Mammary epithelial cell (primary cell): ENCODE measurements around the gene GNAT3.

ENCODE experiments used
- EZH2 ChIP-seq: IDR thresholded peaks from 2 replicates; pipeline ENCODE4 v1.6.1; 2012; ENCODE audit warnings: low read length, inconsistent platforms, borderline replicate concordance
- TF ChIP-seq, protein P1 (sequence below), 2 donors: IDR thresholded peaks in 1 of 2; conservative IDR thresholded peaks in 1 of 2; 2 replicates each; pipeline ENCODE4 v1.5.1; 2011 to 2012; ENCODE audit warnings: inconsistent platforms in 2 of 2, low read length in 2 of 2, mild to moderate bottlenecking in 2 of 2, control low read depth in 1 of 2, low read depth in 1 of 2; ENCODE audit not compliant: insufficient read depth in 1 of 2; ENCODE audit errors: extremely low read depth in 1 of 2

DNA sequence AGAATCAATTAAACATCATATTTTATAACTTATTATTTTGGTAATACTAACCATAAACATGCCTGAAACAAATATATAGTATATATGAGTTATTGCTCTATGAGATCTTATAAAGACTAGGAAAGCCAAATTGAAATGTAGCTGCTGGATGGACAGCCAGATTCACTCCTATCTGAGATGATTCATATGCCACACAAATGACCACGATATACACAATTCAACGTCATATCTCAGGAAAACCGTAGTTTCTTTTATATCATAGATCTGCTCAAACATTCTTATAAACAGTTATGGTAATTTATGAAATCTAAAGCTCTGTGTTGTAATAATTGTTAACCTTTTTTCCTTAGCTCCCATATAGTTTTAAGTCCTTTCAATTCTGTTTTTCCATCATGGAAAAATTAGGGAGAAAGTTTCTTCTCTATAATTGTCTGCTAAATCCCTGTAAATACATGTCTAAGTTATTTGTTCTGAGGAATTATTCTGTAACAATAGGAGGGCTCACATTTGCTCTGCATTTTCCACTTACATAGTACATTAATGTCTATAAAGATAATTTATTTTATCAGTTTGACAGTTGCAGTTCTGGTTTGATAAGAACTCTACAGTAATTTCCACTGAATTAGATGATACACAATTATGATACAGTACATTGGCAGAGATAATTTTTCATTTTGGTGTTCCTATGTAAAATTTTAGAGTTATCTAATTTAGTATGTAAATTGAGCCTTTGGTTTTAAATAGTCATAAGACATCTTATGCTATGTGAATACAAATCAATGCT is 42.7 kb downstream of the GNAT3 start:
- TF ChIP-seq, protein P1, sequence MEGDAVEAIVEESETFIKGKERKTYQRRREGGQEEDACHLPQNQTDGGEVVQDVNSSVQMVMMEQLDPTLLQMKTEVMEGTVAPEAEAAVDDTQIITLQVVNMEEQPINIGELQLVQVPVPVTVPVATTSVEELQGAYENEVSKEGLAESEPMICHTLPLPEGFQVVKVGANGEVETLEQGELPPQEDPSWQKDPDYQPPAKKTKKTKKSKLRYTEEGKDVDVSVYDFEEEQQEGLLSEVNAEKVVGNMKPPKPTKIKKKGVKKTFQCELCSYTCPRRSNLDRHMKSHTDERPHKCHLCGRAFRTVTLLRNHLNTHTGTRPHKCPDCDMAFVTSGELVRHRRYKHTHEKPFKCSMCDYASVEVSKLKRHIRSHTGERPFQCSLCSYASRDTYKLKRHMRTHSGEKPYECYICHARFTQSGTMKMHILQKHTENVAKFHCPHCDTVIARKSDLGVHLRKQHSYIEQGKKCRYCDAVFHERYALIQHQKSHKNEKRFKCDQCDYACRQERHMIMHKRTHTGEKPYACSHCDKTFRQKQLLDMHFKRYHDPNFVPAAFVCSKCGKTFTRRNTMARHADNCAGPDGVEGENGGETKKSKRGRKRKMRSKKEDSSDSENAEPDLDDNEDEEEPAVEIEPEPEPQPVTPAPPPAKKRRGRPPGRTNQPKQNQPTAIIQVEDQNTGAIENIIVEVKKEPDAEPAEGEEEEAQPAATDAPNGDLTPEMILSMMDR (conservative IDR thresholded peaks at IDR 0.05 in 1 of 2, IDR thresholded peaks at IDR 0.05 in 1 of 2; ENCODE audit: extremely low read depth in 1 of 2, insufficient read depth in 1 of 2, low read depth in 1 of 2, low read length in 2 of 2): no peak
- TF ChIP-seq EZH2: no peak
